ENCODE measurements around the gene ANKRD53.
A peak's percentile ranks its signal among the peaks of the same experiment; 100 is the strongest.

The ANKRD53 gene

DNA sequence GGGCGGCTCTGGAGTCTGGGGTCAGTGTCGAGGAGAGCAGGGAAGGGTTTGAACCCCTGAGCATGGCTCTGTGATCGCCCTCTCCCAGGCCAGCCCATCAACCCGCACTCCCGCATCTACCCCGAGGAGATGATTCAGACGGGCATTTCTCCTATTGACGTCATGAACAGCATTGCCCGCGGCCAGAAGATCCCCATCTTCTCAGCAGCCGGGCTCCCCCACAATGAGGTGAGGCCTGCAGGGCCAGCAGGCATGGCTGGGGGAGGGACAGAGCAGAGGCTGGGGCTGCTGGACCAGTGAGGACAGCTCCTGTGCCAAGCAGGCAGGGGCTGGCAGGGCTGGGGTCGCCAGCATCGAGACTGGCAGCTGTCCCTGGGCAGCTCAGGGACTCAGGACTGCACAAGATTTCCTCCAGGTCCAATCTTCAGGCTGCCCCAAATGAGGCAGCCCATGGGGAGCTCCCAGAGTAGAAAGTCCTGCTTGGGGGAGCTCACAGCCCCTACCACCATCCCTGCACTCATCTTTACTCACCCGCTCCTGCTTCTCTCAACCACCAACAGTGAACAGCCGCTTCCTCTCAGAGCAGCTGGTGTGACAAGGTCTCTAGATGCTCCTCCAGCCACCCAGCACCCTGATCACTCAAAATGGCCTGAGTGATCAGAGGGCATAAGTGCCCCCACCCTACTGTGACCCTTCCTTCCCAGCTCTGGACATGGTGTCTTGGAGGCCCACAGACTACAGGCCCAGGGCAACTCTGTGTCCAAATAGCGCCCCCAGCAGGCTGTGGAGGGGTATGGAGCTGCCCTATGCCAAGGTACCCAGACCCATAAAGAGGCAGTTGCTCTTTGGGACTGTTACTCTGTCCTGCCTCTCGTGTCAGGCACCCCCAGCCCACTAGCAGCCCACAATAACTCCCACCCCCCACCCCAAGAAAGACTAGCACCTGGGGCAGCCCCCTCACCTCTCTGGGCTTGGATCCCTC is 18.3 kb upstream of the ANKRD53 start:
- peaks cover 8% of the 10 kb centered on the region; the same call in 1 of the 2 replicates for H3K27me3 ChIP-seq (ENCODE audit: control insufficient read depth, insufficient read depth, low read length)
- H3K27ac ChIP-seq (ENCODE audit: low read length), result no peak overlapping the region
- no peak overlapping the region for H3K4me3 ChIP-seq (ENCODE audit: low read length)
- no peaks in the 10 kb centered on the region for H3K9me3 ChIP-seq (ENCODE audit: control insufficient read depth, insufficient read depth, low read length)
- H3K36me3 ChIP-seq (ENCODE audit: control insufficient read depth, insufficient read depth, low read length), result no peaks in the 10 kb centered on the region
- H3K4me1 ChIP-seq (ENCODE audit: control insufficient read depth, insufficient read depth, low read length), result peaks cover 3% of the 10 kb centered on the region; the same call in 1 of the 2 replicates
- DNase-seq (ENCODE audit: low read depth, low spot score), result no peak
- WGBS (ENCODE audit: insufficient coverage, insufficient read length), result no CpG with 5 or more reads among the region's 17 CpGs

DNA sequence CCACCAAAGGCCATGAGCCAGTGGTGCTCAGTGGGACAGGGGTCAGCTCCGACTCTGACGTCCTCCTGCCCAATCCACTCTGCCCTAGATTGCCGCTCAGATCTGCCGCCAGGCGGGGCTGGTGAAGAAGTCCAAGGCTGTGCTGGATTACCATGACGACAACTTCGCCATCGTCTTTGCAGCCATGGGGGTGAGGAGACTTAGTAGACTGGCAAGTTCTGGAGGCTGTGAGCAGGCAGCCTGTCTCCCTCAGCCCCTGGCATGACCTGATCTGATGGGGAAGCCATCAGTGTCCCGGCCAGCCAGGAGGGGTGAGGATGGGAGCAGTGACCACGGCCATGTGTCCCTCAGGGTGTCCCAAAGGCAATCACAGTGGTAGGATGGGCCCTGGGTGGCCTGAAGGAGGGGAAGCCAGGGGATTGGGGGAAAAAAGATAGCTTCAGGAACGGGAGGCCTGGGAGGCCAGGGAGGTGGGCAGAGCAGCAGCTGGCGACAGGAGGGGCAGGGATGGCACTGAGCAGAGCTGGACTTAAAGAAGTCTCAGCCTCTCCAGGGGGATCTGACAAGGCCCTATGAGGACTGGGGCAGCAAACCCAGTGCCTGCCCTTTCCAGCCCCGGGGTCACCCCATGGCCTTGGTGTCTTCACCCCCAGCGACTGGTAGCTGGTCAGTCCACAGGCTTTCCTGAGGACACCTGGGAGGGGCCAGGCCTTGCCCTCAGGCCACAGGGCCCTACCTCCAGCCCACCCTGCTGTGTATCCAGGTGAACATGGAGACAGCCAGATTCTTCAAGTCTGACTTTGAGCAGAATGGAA is 17.4 kb upstream of the ANKRD53 start:
- no CpG with 5 or more reads among the region's 14 CpGs for WGBS (ENCODE audit: insufficient coverage, insufficient read length)
- Histone ChIP-seq H3K4me3 (ENCODE audit: low read length) (no peak overlapping the region), H3K36me3 (ENCODE audit: control insufficient read depth, insufficient read depth, low read length) (no peaks in the 10 kb centered on the region), H3K4me1 (ENCODE audit: control insufficient read depth, insufficient read depth, low read length) (peaks cover 3% of the 10 kb centered on the region; the same call in 1 of the 2 replicates), H3K9me3 (ENCODE audit: control insufficient read depth, insufficient read depth, low read length) (no peaks in the 10 kb centered on the region), H3K27ac (ENCODE audit: low read length) (no peak overlapping the region), H3K27me3 (ENCODE audit: control insufficient read depth, insufficient read depth, low read length) (peaks cover 10% of the 10 kb centered on the region; the same call in 1 of the 2 replicates)
- no peak for DNase-seq (ENCODE audit: low read depth, low spot score)

DNA sequence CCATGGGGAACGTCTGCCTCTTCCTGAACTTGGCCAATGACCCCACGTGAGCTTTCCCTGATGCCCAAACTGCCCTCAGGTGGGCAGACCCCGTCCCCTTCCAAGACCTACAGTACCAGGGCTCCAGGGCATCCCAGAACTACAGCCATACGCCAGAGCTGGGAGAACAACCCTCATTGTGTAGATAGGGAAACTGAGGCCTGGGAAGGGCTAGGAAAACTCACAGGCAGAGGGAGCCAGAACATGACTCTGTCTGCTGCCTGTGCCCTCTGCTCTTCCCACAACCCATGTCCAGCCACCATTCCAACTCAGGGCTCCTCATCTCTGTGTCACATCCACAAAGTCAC is 16.8 kb upstream of the ANKRD53 start:
- WGBS (ENCODE audit: insufficient coverage, insufficient read length), result no CpG with 5 or more reads among the region's 4 CpGs
- H3K4me1 ChIP-seq (ENCODE audit: control insufficient read depth, insufficient read depth, low read length), result peaks cover 3% of the 10 kb centered on the region; the same call in 1 of the 2 replicates
- H3K27me3 ChIP-seq (ENCODE audit: control insufficient read depth, insufficient read depth, low read length), result peaks cover 10% of the 10 kb centered on the region; the same call in 1 of the 2 replicates
- H3K27ac ChIP-seq (ENCODE audit: low read length), result no peak overlapping the region
- H3K9me3 ChIP-seq (ENCODE audit: control insufficient read depth, insufficient read depth, low read length), result no peaks in the 10 kb centered on the region
- no peak overlapping the region for H3K4me3 ChIP-seq (ENCODE audit: low read length)
- no peak for DNase-seq (ENCODE audit: low read depth, low spot score)
- no peaks in the 10 kb centered on the region for H3K36me3 ChIP-seq (ENCODE audit: control insufficient read depth, insufficient read depth, low read length)

DNA sequence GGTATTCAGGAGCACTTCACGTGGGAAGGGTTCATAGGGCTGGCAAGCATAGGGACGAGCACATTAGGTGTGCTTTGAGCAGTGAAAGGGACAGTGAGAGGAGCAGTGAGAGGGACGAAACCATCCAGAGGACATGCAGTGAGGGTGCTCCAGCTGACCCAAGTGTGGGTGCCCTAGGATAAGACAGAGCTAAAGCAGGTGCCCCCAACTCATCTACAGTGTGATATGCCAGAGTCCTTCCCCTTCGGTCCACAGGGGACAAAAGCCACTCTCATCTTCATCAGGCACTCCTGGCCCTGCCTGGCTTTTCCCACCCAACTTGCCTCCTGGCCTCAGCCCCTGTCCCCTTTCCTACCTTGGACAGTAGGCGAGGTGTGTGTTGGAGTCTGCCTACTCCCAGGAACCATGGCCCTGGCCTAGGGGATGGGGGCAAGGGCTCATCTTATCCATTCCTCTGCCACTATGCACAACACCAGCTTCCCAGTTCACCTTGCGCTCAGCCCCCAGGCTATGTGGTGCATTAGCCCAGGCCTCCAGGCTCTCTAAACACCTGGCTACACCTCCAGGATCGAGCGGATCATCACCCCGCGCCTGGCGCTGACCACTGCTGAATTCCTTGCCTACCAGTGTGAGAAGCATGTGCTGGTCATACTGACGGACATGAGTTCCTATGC is 16.1 kb upstream of the ANKRD53 start:
- H3K27me3 ChIP-seq (ENCODE audit: control insufficient read depth, insufficient read depth, low read length), result peaks cover 10% of the 10 kb centered on the region; the same call in 1 of the 2 replicates
- peaks cover 3% of the 10 kb centered on the region; the same call in 1 of the 2 replicates for H3K4me1 ChIP-seq (ENCODE audit: control insufficient read depth, insufficient read depth, low read length)
- no CpG with 5 or more reads among the region's 12 CpGs for WGBS (ENCODE audit: insufficient coverage, insufficient read length)
- H3K4me3 ChIP-seq (ENCODE audit: low read length), result no peak overlapping the region
- H3K36me3 ChIP-seq (ENCODE audit: control insufficient read depth, insufficient read depth, low read length), result no peaks in the 10 kb centered on the region
- no peak overlapping the region for H3K27ac ChIP-seq (ENCODE audit: low read length)
- no peak for DNase-seq (ENCODE audit: low read depth, low spot score)
- H3K9me3 ChIP-seq (ENCODE audit: control insufficient read depth, insufficient read depth, low read length), result no peaks in the 10 kb centered on the region

DNA sequence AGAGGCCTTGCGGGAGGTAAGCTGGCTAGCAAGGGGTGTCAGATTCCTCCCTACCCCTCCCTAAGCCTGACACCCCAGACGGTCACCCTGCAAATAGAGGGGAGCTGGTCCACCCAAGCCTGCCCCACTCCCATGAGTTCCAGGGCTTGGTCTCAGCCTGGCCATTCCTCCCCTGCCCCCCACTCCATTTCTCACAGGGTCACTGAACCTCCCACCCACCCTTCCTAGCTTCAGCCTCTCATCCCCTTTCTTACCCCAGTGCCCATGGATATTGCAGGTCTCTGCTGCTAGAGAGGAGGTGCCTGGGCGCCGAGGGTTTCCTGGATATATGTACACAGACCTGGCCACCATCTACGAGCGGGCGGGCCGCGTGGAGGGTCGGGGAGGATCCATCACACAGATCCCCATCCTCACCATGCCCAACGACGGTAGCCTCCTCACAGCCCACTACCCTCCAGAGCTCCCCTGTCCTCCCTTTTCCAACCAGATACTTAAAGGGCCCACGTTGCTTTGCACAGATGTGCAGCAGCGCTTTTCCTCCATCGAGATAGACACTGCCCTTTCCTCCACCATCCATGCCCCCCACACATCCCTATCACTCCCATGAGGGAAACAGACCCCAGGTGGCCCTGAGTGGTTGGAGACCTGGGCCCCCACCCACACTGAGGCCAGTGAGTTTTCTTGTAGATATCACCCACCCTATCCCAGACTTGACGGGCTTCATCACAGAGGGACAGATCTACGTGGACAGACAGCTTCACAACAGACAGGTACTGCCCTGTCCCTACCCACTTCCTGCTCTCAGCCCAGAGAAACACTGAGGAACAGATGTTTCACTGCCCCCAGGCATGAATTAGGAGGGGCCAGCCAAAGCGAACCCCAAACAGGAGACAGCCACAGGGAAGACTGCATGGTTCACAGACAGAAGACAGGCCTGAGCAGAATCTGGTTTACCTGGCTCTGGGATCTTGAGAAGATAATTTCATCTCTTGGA is 15.2 kb upstream of the ANKRD53 start:
- no peak overlapping the region for H3K27ac ChIP-seq (ENCODE audit: low read length)
- DNase-seq (ENCODE audit: low read depth, low spot score), result no peak
- H3K27me3 ChIP-seq (ENCODE audit: control insufficient read depth, insufficient read depth, low read length), result peaks cover 10% of the 10 kb centered on the region; the same call in 1 of the 2 replicates
- peaks cover 3% of the 10 kb centered on the region; the same call in 1 of the 2 replicates for H3K4me1 ChIP-seq (ENCODE audit: control insufficient read depth, insufficient read depth, low read length)
- no peaks in the 10 kb centered on the region for H3K9me3 ChIP-seq (ENCODE audit: control insufficient read depth, insufficient read depth, low read length)
- WGBS (ENCODE audit: insufficient coverage, insufficient read length), result no CpG with 5 or more reads among the region's 18 CpGs
- H3K4me3 ChIP-seq (ENCODE audit: low read length), result no peak overlapping the region
- H3K36me3 ChIP-seq (ENCODE audit: control insufficient read depth, insufficient read depth, low read length), result no peaks in the 10 kb centered on the region

DNA sequence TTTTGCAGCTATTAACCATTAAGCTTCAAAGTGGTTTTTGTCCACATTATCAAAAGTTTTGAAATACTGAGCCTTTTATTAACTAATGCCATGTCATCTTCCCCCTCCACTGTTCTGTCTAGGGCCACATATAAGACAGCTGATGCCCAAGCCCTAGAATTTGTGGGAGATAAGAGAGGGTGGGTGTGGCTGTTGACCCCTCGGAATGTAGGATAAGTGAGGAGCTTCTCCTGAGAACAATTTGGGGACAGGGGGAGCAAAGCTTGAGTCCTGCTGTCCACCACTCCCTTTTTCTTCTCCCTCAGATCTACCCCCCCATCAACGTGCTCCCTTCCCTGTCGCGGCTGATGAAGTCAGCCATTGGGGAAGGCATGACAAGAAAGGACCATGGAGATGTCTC is 14.3 kb upstream of the ANKRD53 start:
- no peak for DNase-seq (ENCODE audit: low read depth, low spot score)
- Histone ChIP-seq H3K4me3 (ENCODE audit: low read length) (no peak overlapping the region), H3K9me3 (ENCODE audit: control insufficient read depth, insufficient read depth, low read length) (no peaks in the 10 kb centered on the region), H3K27ac (ENCODE audit: low read length) (no peak overlapping the region), H3K27me3 (ENCODE audit: control insufficient read depth, insufficient read depth, low read length) (peaks cover 10% of the 10 kb centered on the region; the same call in 1 of the 2 replicates), H3K36me3 (ENCODE audit: control insufficient read depth, insufficient read depth, low read length) (no peaks in the 10 kb centered on the region), H3K4me1 (ENCODE audit: control insufficient read depth, insufficient read depth, low read length) (peaks cover 3% of the 10 kb centered on the region; the same call in 1 of the 2 replicates)
- no CpG with 5 or more reads among the region's 4 CpGs for WGBS (ENCODE audit: insufficient coverage, insufficient read length)

DNA sequence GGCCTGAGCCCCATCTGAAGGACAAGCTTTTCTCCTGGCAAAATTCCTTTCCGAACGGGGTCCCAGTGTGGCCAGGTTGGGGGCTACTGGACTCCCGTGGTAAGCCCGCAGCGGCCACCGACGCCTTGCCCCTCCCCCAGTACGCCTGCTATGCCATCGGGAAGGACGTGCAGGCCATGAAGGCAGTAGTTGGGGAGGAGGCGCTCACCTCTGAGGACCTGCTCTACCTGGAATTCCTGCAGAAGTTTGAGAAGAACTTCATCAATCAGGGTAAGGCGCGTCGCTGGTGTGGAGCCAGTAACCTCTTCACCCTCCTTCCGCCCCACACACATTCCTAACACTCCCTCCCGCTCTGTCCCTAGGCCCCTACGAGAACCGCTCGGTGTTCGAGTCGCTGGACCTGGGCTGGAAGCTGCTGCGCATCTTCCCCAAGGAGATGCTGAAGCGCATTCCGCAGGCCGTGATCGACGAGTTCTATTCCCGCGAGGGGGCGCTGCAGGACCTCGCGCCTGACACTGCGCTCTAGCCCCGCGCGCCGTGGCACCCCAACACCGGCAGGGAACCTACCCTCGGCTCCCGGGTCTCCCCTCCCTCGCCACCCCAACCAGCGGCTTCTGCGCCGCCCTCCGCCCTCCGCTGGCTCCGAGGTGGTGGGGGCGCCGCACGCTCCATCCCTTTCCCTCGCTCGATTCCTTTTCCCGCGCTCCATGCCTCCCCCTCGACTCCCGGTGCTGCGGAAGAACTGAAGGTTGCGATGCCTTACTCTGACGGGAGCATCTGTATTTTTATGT is 13.6 kb upstream of the ANKRD53 start:
- DNase-seq (ENCODE audit: low read depth, low spot score), result no peak
- peaks cover 10% of the 10 kb centered on the region; the same call in 1 of the 2 replicates for H3K27me3 ChIP-seq (ENCODE audit: control insufficient read depth, insufficient read depth, low read length)

DNA sequence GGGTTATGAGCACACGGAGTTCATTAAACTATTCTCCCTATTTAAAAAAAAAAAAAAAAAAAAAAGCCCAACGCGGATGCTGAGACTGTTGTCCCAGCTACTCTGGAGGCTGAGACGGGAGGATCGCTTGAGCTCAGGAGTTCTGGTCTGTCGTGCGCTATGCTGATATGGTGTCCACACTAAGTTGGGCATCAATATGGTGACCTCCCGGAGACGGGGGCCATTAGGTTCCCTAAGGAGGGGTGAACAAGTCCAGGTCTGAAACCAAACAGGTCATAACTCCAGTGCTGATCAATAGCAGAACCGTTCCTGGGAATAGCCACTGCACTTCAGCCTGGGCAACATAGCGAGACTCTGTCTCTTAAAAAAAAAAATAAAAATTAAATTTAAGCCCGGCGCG is 12.9 kb upstream of the ANKRD53 start:
- no peak overlapping the region for H3K27ac ChIP-seq (ENCODE audit: low read length)
- H3K4me3 ChIP-seq (ENCODE audit: low read length), result no peak overlapping the region
- no peaks in the 10 kb centered on the region for H3K9me3 ChIP-seq (ENCODE audit: control insufficient read depth, insufficient read depth, low read length)
- no CpG with 5 or more reads among the region's 14 CpGs for WGBS (ENCODE audit: insufficient coverage, insufficient read length)
- peaks cover 3% of the 10 kb centered on the region; the same call in 1 of the 2 replicates for H3K4me1 ChIP-seq (ENCODE audit: control insufficient read depth, insufficient read depth, low read length)
- peaks cover 10% of the 10 kb centered on the region; the same call in 1 of the 2 replicates for H3K27me3 ChIP-seq (ENCODE audit: control insufficient read depth, insufficient read depth, low read length)
- no peak for DNase-seq (ENCODE audit: low read depth, low spot score)
- H3K36me3 ChIP-seq (ENCODE audit: control insufficient read depth, insufficient read depth, low read length), result no peaks in the 10 kb centered on the region

More for the DNA sequence above, 13.6 kb upstream of the ANKRD53 start:
- H3K27ac ChIP-seq (ENCODE audit: low read length), result no peak overlapping the region
- H3K4me1 ChIP-seq (ENCODE audit: control insufficient read depth, insufficient read depth, low read length), result peaks cover 3% of the 10 kb centered on the region; the same call in 1 of the 2 replicates
- WGBS (ENCODE audit: insufficient coverage, insufficient read length), result no CpG with 5 or more reads among the region's 59 CpGs
- H3K4me3 ChIP-seq (ENCODE audit: low read length), result peak overlapping the region; percentile 8; the same call in 1 of the 2 replicates
- H3K36me3 ChIP-seq (ENCODE audit: control insufficient read depth, insufficient read depth, low read length), result no peaks in the 10 kb centered on the region
- no peaks in the 10 kb centered on the region for H3K9me3 ChIP-seq (ENCODE audit: control insufficient read depth, insufficient read depth, low read length)

Measured in iPS DF 6.9 (cell line).